B cell (primary cell): ENCODE data around the gene FN3K.

Experiments used
- CTCF ChIP-seq: fragments of 200-600 bp; IDR thresholded peaks from one replicate; pipeline ENCODE4 v1.8.0; 2022; ENCODE audit warnings: antibody characterized with exemption, mild to moderate bottlenecking
- EZH2 ChIP-seq: IDR thresholded peaks from 2 replicates; pipeline ENCODE4 v1.6.1; 2012; ENCODE audit warnings: borderline replicate concordance, low read depth, mild to moderate bottlenecking, moderate library complexity, low read length; ENCODE audit not compliant: insufficient read depth, poor library complexity, severe bottlenecking

GRCh38 chr17:82797061-82797460 is 61.6 kb downstream of the FN3K start:
- TF ChIP-seq CTCF (no peak), EZH2 (no peak)
